ENCODE results near the gene ARHGAP19.

The ARHGAP19 gene

GRCh38 chr10:97255512-97256293, 36.7 kb downstream of the ARHGAP19 start:
- H3K27me3 ChIP-seq (ENCODE audit: control insufficient read depth, insufficient read depth, low read length) = no peaks in the 10 kb centered on the region
- H2AFZ ChIP-seq = no peak overlapping the region
- H3K4me3 ChIP-seq (ENCODE audit: low read depth, low read length) = no peak overlapping the region
- H3K27ac ChIP-seq = peak overlapping the region; percentile 61
- H3K4me2 ChIP-seq (ENCODE audit: low read length) = no peak overlapping the region
- TF ChIP-seq CTCF (IDR thresholded peaks at IDR 0.05) = no peak
- H3K79me2 ChIP-seq = no peaks in the 10 kb centered on the region
- no peaks in the 10 kb centered on the region for H3K4me1 ChIP-seq
- no peaks in the 10 kb centered on the region for H3K36me3 ChIP-seq (ENCODE audit: control insufficient read depth, insufficient read depth, low read length)
- H3K9ac ChIP-seq = no peak overlapping the region
- H3K9me3 ChIP-seq (ENCODE audit: control insufficient read depth, low read length) = no peaks in the 10 kb centered on the region

GRCh38 chr10:97254694-97255093, 37.7 kb downstream of the ARHGAP19 start:
- no peak overlapping the region for H3K4me2 ChIP-seq (ENCODE audit: low read length)
- H3K36me3 ChIP-seq (ENCODE audit: control insufficient read depth, insufficient read depth, low read length) = no peaks in the 10 kb centered on the region
- no peak overlapping the region for H2AFZ ChIP-seq
- H3K27ac ChIP-seq = no peak overlapping the region
- no peaks in the 10 kb centered on the region for H3K9me3 ChIP-seq (ENCODE audit: control insufficient read depth, low read length)
- no peak overlapping the region for H3K4me3 ChIP-seq (ENCODE audit: low read depth, low read length)
- no peaks in the 10 kb centered on the region for H3K4me1 ChIP-seq
- H3K9ac ChIP-seq = no peak overlapping the region
- TF ChIP-seq CTCF (IDR thresholded peaks at IDR 0.05) = no peak
- no peaks in the 10 kb centered on the region for H3K79me2 ChIP-seq
- no peaks in the 10 kb centered on the region for H3K27me3 ChIP-seq (ENCODE audit: control insufficient read depth, insufficient read depth, low read length)

GRCh38 chr10:97250952-97251351, 41.5 kb downstream of the ARHGAP19 start:
- Histone ChIP-seq H3K27ac (no peak overlapping the region), H3K4me2 (ENCODE audit: low read length) (no peak overlapping the region), H2AFZ (no peak overlapping the region), H3K36me3 (ENCODE audit: control insufficient read depth, insufficient read depth, low read length) (no peaks in the 10 kb centered on the region), H3K79me2 (no peaks in the 10 kb centered on the region), H3K4me3 (ENCODE audit: low read depth, low read length) (no peak overlapping the region), H3K9ac (no peak overlapping the region), H3K27me3 (ENCODE audit: control insufficient read depth, insufficient read depth, low read length) (no peaks in the 10 kb centered on the region), H3K9me3 (ENCODE audit: control insufficient read depth, low read length) (no peaks in the 10 kb centered on the region), H3K4me1 (no peaks in the 10 kb centered on the region)
- no peak for TF ChIP-seq CTCF (IDR thresholded peaks at IDR 0.05)

- Histone ChIP-seq H3K9ac (no peak overlapping the region), H3K4me1 (peaks cover 7% of the 10 kb centered on the region), H2AFZ (no peak overlapping the region), H3K36me3 (ENCODE audit: control insufficient read depth, insufficient read depth, low read length) (no peaks in the 10 kb centered on the region), H3K4me3 (ENCODE audit: low read depth, low read length) (no peak overlapping the region), H3K27ac (no peak overlapping the region), H3K4me2 (ENCODE audit: low read length) (no peak overlapping the region), H3K27me3 (ENCODE audit: control insufficient read depth, insufficient read depth, low read length) (no peaks in the 10 kb centered on the region), H3K79me2 (no peaks in the 10 kb centered on the region), H3K9me3 (ENCODE audit: control insufficient read depth, low read length) (no peaks in the 10 kb centered on the region)
- no peak for TF ChIP-seq CTCF (IDR thresholded peaks at IDR 0.05)
Measured at GRCh38 chr10:97243836-97244235, 48.6 kb downstream of the ARHGAP19 start.

- Histone ChIP-seq H3K4me3 (ENCODE audit: low read depth, low read length) (no peak overlapping the region), H3K79me2 (no peaks in the 10 kb centered on the region), H3K36me3 (ENCODE audit: control insufficient read depth, insufficient read depth, low read length) (no peaks in the 10 kb centered on the region), H2AFZ (no peak overlapping the region), H3K27me3 (ENCODE audit: control insufficient read depth, insufficient read depth, low read length) (no peaks in the 10 kb centered on the region), H3K4me1 (peaks cover 6% of the 10 kb centered on the region), H3K9ac (no peak overlapping the region), H3K9me3 (ENCODE audit: control insufficient read depth, low read length) (no peaks in the 10 kb centered on the region), H3K4me2 (ENCODE audit: low read length) (no peak overlapping the region), H3K27ac (no peak overlapping the region)
- no peak for TF ChIP-seq CTCF (IDR thresholded peaks at IDR 0.05)
Measured at GRCh38 chr10:97238855-97239254, 53.6 kb downstream of the ARHGAP19 start.

All from parathyroid adenoma (tissue), 2 donors.